Measurements from ENCODE around the gene SLC35D2.
"Not testable (repeated sequence)": the region's sequence is repeated elsewhere in the genome, so short reads cannot be mapped to it uniquely, and the experiment has no call there.

Gene SLC35D2

GRCh38 chr9:96408409-96409280 lies 25.1 kb upstream of the SLC35D2 start:
- H3K4me3 ChIP-seq (ENCODE audit: low read length) = no peak overlapping the region
- no peak for DNase-seq (ENCODE audit: low read depth, low spot score)

DNA sequence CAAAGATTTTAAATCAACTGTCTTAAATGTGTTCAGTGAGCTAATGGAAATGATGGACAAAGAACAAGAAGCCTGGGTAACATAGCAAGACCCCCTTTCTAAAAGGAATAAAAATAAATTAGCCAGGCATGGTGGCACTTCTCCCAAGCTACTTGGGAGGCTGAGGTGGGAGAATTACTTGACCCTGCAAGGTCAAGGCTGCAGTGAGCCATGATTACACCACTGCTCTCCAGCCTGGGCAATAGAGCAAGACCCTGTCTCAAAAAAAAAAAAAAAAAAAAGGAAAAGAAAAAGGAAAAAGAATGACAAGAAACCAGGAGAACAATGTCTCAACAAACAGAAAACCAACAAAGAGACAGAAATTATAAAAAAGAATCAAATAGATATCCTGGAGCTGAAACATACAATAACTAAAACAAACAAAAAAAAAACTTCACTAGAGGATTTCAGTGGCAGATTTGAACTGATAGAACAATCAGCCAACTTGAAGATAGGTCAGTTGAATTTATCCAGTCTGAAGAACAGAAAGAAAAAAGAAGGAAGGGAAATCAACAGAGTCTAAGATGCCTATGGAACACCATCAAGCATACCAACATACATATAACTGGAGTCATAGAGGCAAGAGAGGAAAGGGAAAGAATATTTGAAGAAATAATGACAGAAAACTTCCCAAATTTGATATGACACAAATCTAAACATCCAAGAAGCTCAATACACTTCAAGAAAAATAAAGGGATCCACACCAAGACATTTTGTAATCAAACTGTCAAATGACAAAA lies 16.8 kb upstream of the SLC35D2 start:
- H3K4me3 ChIP-seq (ENCODE audit: low read length) = no peak overlapping the region
- DNase-seq (ENCODE audit: low read depth, low spot score) = no peak

GRCh38 chr9:96399325-96399633 lies 15.8 kb upstream of the SLC35D2 start:
- H3K4me3 ChIP-seq (ENCODE audit: low read length) = no peak overlapping the region
- no peak for DNase-seq (ENCODE audit: low read depth, low spot score)

DNA sequence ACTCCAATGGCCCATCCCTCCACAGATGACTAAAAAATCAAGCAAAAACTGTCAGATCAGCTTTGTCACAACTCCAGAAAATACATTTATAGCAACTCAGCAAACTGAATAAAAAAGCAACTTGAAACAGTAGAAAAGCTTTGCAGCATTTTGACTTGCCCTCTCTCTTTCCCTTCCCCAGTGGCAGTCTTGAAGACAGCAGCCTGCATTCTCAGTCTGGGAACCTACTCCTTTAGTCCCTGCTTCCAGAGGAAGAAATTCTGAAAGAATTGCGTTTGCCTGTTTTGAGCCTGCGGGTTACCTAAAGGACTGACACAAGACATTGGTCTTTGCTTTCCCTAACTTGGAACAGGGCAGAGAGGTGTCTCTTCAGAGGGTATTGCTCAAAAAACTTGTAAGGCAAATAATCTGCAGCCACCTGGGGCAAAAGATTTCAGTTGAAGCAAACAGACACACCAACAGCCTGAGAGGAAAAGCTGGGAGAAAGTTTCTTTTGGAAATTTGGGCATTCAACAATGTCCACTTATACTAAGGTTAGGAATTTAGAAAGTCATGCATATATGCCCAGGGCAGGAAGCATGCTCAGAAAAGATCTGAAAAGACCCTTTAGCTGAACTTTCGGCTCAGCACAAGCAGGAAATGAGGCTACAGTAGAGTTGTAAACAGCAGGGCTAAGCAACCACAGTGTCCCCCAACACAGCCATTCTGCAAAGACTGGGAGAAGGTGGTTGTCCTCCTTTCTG lies 15.2 kb upstream of the SLC35D2 start:
- peak; percentile 36 for DNase-seq (ENCODE audit: low read depth, low spot score)
- H3K4me3 ChIP-seq (ENCODE audit: low read length) = no peak overlapping the region

DNA sequence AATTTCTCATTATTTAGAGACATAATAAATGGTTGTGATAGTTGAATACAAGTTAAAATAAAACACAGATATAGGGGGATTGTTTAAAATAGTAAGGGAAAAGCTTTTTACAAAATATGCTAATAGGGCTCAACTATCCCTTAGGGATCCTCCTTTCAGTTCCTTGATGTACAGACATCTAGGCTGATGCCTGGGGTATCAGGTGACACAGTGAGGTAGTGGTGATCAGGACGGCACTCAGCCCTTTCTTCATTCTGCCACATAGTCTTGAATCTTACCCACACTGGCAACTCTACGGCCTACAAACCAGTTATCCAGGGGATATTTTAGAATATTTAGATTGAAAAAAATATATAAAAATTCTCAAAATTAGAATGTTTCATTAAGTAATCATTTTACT lies 12.5 kb upstream of the SLC35D2 start:
- no peak for DNase-seq (ENCODE audit: low read depth, low spot score)
- H3K4me3 ChIP-seq (ENCODE audit: low read length) = no peak overlapping the region

DNA sequence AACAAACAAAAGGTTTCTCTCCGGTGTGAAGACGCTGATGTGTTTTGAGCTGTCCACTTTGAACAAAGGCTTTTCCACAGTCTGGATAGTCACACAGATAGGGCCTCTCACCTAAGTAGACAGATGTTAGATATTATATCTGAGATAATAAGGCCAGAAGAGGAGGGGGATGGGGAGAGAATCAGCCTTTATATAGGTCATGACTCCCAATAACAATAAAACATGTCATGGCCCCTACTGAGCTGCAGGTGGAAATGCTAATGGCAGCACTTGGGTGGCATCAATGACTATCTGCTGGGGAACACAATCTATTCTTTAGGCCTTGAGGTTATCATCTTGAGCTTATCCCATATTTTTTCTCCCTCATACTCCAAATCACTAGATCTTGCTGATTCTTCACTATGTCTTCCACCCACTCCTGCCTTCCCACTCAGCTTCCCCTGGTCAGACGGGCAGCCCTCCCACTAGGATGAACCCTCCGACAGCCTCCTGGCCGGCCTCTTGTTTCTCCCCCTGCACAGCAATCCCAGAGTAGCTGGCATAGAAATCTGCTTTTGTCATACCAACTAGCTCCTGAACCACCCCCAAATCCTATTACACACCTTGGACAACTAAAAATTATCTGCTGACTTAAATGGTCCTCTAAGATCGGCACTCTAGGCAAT lies 11.5 kb upstream of the SLC35D2 start:
- no peak for DNase-seq (ENCODE audit: low read depth, low spot score)

DNA sequence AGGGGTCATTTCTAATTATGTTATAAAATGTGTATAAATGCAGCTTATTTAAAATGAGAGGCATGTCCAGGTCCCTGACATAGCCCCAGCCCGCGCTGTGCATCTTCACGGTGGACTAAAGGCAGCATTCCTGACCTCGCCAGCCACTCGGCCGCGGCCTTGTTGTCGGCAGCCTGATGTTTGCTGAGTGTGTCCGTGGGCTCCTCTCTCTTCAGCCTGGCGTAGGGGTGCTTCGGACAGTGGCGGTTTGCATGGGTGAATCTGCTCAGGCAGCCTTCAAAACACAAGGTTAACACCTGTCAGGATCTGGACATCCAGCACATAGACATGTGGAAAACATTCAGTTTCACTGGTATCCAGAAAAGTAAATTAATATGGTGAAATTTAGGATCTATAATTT lies 8.8 kb upstream of the SLC35D2 start:
- no peak overlapping the region for H3K4me3 ChIP-seq (ENCODE audit: low read length)
- DNase-seq (ENCODE audit: low read depth, low spot score) = no peak

More for the DNA sequence above, 11.5 kb upstream of the SLC35D2 start:
- no peak overlapping the region for H3K4me3 ChIP-seq (ENCODE audit: low read length)

DNA sequence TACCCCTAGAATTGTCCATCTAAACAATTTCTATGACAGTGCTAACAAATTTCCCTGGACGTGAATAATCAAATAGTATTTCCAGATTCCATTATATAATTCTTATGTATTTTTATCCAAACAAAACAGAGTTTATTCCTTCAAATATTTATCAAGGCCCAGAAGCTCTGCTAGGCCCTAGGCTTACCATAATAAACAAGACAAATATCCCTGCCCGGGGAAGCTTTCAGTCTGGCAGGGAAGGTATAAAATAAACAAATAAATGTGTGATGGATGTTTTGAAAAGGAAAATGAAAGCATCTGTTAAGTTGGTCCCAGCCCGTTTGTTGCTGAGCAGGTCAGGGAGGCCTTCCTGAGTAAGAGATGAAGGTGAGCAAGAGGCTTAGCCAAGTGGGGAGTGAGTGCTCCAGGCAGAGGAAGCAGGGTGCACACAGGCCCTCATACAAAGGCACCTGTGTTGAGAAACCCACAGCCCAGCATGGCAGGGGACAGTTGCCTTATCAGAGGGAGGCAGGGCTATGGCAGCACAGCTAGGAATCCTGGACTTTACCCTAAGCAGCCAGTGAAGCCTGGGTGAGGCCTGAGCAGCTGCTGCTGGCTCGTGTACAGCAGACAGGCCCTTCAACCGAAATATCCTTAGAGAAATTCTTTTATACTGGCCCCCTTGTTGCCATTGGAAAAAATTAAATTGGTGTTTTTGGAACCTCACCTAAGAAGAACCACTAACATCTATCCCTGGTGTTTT lies 7.7 kb upstream of the SLC35D2 start:
- no peak for DNase-seq (ENCODE audit: low read depth, low spot score)
- no peak overlapping the region for H3K4me3 ChIP-seq (ENCODE audit: low read length)

- no peak for DNase-seq (ENCODE audit: low read depth, low spot score)
- no peak overlapping the region for H3K4me3 ChIP-seq (ENCODE audit: low read length)
Measured at GRCh38 chr9:96388144-96388543, 4.6 kb upstream of the SLC35D2 start.

GRCh38 chr9:96386157-96386556 lies 2.6 kb upstream of the SLC35D2 start:
- no peak for DNase-seq (ENCODE audit: low read depth, low spot score)
- no peak overlapping the region for H3K4me3 ChIP-seq (ENCODE audit: low read length)

DNA sequence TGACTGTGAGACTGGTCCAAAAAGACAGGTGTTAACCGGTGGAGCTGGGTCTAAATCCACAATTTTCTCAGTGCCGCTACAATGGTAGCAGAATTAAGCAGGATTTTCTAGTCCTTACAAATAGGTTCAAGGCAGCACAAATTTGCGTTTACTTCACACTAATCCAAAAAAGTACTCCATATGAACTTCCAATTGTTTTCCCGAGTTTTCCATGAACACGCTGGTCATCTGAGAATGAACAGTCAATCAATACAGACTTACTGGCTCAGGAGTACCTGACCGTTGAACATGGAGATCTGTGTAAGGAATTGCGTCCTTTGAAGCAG lies 709 bp downstream of the SLC35D2 start:
- DNase-seq (ENCODE audit: low read depth, low spot score) = no peak
- no peak overlapping the region for H3K4me3 ChIP-seq (ENCODE audit: low read length)

DNA sequence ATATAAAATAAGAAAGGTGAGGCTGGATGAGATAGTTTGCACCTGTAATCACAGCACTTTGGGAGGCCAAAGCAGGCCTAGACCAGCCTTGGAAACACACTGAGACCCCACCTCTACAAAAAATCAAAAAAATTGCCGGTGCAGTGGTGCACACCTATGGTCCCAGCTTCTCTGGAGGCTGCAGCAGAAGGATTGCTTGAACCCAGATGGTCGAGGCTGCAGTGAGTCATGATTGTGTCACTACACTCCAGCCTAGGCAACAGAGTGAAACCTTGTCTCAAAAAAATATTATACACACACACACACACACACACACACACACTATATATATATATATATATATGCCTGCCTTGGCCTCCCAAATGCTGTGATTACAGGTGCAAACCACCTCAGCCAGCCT lies 1.3 kb downstream of the SLC35D2 start:
- no peak for DNase-seq (ENCODE audit: low read depth, low spot score)
- H3K4me3 ChIP-seq (ENCODE audit: low read length) = no peak overlapping the region

DNA sequence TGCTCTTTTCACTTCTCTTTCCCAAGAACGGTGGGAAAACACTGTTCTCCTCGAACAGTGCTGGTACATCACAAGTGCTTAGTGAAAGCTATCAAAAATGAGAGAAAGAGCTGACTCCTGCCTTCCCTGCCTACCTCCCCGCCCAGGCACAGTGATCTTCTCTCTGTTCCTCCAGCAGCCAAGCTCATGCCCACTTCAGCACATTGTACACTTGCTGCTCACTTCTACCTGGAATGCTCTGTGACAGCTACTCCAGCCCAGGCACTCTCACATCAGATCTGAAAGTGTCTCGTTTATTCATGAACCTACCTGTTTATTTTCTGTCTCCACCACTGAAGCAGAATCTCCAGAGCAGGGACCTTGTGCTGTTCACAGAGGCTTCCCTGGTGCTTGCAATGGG lies 1.8 kb downstream of the SLC35D2 start:
- no peak for DNase-seq (ENCODE audit: low read depth, low spot score)
- H3K4me3 ChIP-seq (ENCODE audit: low read length) = no peak overlapping the region

- DNase-seq (ENCODE audit: low read depth, low spot score) = no peak
- H3K4me3 ChIP-seq (ENCODE audit: low read length) = no peak overlapping the region
Measured at GRCh38 chr9:96381125-96381524, 2.4 kb downstream of the SLC35D2 start.

- no peak overlapping the region for H3K4me3 ChIP-seq (ENCODE audit: low read length)
- DNase-seq (ENCODE audit: low read depth, low spot score) = no peak
Measured at GRCh38 chr9:96379461-96379860, 4.0 kb downstream of the SLC35D2 start.

- DNase-seq (ENCODE audit: low read depth, low spot score) = no peak
- no peak overlapping the region for H3K4me3 ChIP-seq (ENCODE audit: low read length)
Measured at GRCh38 chr9:96378187-96378586, 5.3 kb downstream of the SLC35D2 start.

DNA sequence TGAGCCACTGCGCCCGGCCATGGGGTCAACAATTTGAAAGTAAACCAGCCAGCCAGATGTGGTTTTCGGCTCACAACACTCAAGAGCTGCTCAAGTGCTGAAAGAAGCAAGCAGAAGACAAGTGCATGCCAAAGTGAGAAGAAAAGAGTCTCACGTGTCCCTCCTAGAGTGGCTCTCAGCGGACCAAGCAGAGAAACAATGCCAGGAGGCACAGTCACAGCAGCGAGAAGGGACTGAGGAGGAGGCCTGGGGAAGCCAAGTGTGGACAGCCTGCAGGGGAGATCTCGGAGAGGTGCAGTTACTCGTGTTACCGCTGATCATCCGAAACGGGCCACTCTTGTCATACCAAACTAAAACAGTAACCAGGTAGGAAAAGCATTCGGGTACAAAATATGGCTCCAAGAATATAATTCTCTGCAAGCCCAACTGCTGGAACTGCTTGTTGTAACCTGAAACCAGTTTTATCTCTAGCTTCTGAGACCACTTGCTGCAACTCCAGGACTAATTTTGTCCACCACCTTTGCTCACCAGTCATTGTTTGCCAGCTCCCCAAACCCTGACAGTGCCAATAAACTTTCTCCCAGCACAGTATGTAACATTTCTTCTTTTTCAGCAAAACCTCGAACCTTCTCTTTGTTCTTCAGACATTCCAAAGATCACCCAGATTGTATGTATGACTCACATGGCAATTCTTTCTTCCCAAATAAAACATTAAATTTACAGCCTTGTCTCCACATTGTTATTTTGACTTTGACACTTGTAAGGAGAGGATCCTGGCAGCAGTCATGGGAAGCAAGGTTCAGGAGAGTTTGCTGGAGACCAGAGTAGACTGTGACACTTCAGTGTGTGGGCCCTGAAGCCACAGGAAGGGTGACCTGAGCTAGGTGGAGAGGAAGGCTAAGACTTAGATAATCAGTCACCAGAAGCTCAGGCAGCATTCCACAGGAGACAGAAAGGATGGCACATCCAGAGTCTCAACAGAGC lies 6.3 kb downstream of the SLC35D2 start:
- H3K4me3 ChIP-seq (ENCODE audit: low read length) = no peak overlapping the region
- DNase-seq (ENCODE audit: low read depth, low spot score) = no peak

- not testable (repeated sequence) for DNase-seq (ENCODE audit: low read depth, low spot score); H3K4me3 ChIP-seq (ENCODE audit: low read length)
Measured at GRCh38 chr9:96375507-96375906, 8.0 kb downstream of the SLC35D2 start.
